Measurements from ENCODE around the gene CCDC28B.
A peak's percentile ranks its signal among the peaks of the same experiment; 100 is the strongest.

The CCDC28B gene

GRCh38 chr1:32180186-32181060, 20.0 kb upstream of the CCDC28B start:
- no peaks in the 10 kb centered on the region for H3K27me3 ChIP-seq (ENCODE audit: control insufficient read depth in 1 of 2, insufficient read depth in 2 of 2, low read length in 2 of 2)
- H3K9ac ChIP-seq (ENCODE audit: low read length), result peak overlapping the region; percentile 70
- H3K27ac ChIP-seq (ENCODE audit: low read depth, low read length), result peak overlapping the region; percentile 92
- H3K9me3 ChIP-seq (ENCODE audit: low read length), result no peaks in the 10 kb centered on the region
- peak overlapping the region; percentile 72 to 79 for H3K4me3 ChIP-seq (ENCODE audit: low read depth in 1 of 2, low read length in 2 of 2)
- H3K36me3 ChIP-seq (ENCODE audit: insufficient read depth, low read length), result peaks cover 24% of the 10 kb centered on the region
- H3K4me1 ChIP-seq (ENCODE audit: insufficient read depth, low read length), result peaks cover 45% of the 10 kb centered on the region

- Histone ChIP-seq H3K27ac (ENCODE audit: low read depth, low read length) (peak overlapping the region; percentile 46), H3K9ac (ENCODE audit: low read length) (peak overlapping the region; percentile 70), H3K36me3 (ENCODE audit: insufficient read depth, low read length) (peaks cover 28% of the 10 kb centered on the region), H3K27me3 (ENCODE audit: control insufficient read depth in 1 of 2, insufficient read depth in 2 of 2, low read length in 2 of 2) (no peaks in the 10 kb centered on the region), H3K4me1 (ENCODE audit: insufficient read depth, low read length) (peaks cover 45% of the 10 kb centered on the region), H3K9me3 (ENCODE audit: low read length) (no peaks in the 10 kb centered on the region), H3K4me3 (ENCODE audit: low read depth in 1 of 2, low read length in 2 of 2) (peak overlapping the region; percentile 72 to 79)
Observed at GRCh38 chr1:32181065-32181464, 19.3 kb upstream of the CCDC28B start.

GRCh38 chr1:32181563-32181962, 18.8 kb upstream of the CCDC28B start:
- peaks cover 33% of the 10 kb centered on the region for H3K36me3 ChIP-seq (ENCODE audit: insufficient read depth, low read length)
- H3K9ac ChIP-seq (ENCODE audit: low read length), result peak overlapping the region; percentile 70
- no peaks in the 10 kb centered on the region for H3K9me3 ChIP-seq (ENCODE audit: low read length)
- peak overlapping the region in 1 of 2 donors; percentile 79 for H3K4me3 ChIP-seq (ENCODE audit: low read depth in 1 of 2, low read length in 2 of 2)
- no peaks in the 10 kb centered on the region for H3K27me3 ChIP-seq (ENCODE audit: control insufficient read depth in 1 of 2, insufficient read depth in 2 of 2, low read length in 2 of 2)
- H3K4me1 ChIP-seq (ENCODE audit: insufficient read depth, low read length), result peaks cover 45% of the 10 kb centered on the region
- H3K27ac ChIP-seq (ENCODE audit: low read depth, low read length), result peak overlapping the region; percentile 46

GRCh38 chr1:32182060-32182459, 18.3 kb upstream of the CCDC28B start:
- peaks cover 36% of the 10 kb centered on the region for H3K36me3 ChIP-seq (ENCODE audit: insufficient read depth, low read length)
- H3K9ac ChIP-seq (ENCODE audit: low read length), result no peak overlapping the region
- no peaks in the 10 kb centered on the region for H3K27me3 ChIP-seq (ENCODE audit: control insufficient read depth in 1 of 2, insufficient read depth in 2 of 2, low read length in 2 of 2)
- no peak overlapping the region for H3K27ac ChIP-seq (ENCODE audit: low read depth, low read length)
- no peaks in the 10 kb centered on the region for H3K9me3 ChIP-seq (ENCODE audit: low read length)
- peak overlapping the region in 1 of 2 donors; percentile 79 for H3K4me3 ChIP-seq (ENCODE audit: low read depth in 1 of 2, low read length in 2 of 2)
- peaks cover 45% of the 10 kb centered on the region for H3K4me1 ChIP-seq (ENCODE audit: insufficient read depth, low read length)

GRCh38 chr1:32184650-32185049, 15.7 kb upstream of the CCDC28B start:
- Histone ChIP-seq H3K4me1 (ENCODE audit: insufficient read depth, low read length) (peaks cover 35% of the 10 kb centered on the region), H3K36me3 (ENCODE audit: insufficient read depth, low read length) (peaks cover 59% of the 10 kb centered on the region), H3K27me3 (ENCODE audit: control insufficient read depth in 1 of 2, insufficient read depth in 2 of 2, low read length in 2 of 2) (no peaks in the 10 kb centered on the region), H3K4me3 (ENCODE audit: low read depth in 1 of 2, low read length in 2 of 2) (no peak overlapping the region), H3K9me3 (ENCODE audit: low read length) (no peaks in the 10 kb centered on the region), H3K9ac (ENCODE audit: low read length) (no peak overlapping the region), H3K27ac (ENCODE audit: low read depth, low read length) (no peak overlapping the region)

GRCh38 chr1:32186077-32186476, 14.3 kb upstream of the CCDC28B start:
- Histone ChIP-seq H3K27ac (ENCODE audit: low read depth, low read length) (no peak overlapping the region), H3K27me3 (ENCODE audit: control insufficient read depth in 1 of 2, insufficient read depth in 2 of 2, low read length in 2 of 2) (no peaks in the 10 kb centered on the region), H3K9ac (ENCODE audit: low read length) (no peak overlapping the region), H3K9me3 (ENCODE audit: low read length) (no peaks in the 10 kb centered on the region), H3K4me1 (ENCODE audit: insufficient read depth, low read length) (peaks cover 27% of the 10 kb centered on the region), H3K36me3 (ENCODE audit: insufficient read depth, low read length) (peaks cover 72% of the 10 kb centered on the region), H3K4me3 (ENCODE audit: low read depth in 1 of 2, low read length in 2 of 2) (no peak overlapping the region)

GRCh38 chr1:32186491-32186890, 13.9 kb upstream of the CCDC28B start:
- no peak overlapping the region for H3K27ac ChIP-seq (ENCODE audit: low read depth, low read length)
- peaks cover 23% of the 10 kb centered on the region for H3K4me1 ChIP-seq (ENCODE audit: insufficient read depth, low read length)
- no peak overlapping the region for H3K4me3 ChIP-seq (ENCODE audit: low read depth in 1 of 2, low read length in 2 of 2)
- H3K9me3 ChIP-seq (ENCODE audit: low read length), result no peaks in the 10 kb centered on the region
- H3K9ac ChIP-seq (ENCODE audit: low read length), result no peak overlapping the region
- H3K27me3 ChIP-seq (ENCODE audit: control insufficient read depth in 1 of 2, insufficient read depth in 2 of 2, low read length in 2 of 2), result no peaks in the 10 kb centered on the region
- H3K36me3 ChIP-seq (ENCODE audit: insufficient read depth, low read length), result peaks cover 72% of the 10 kb centered on the region

- Histone ChIP-seq H3K4me3 (ENCODE audit: low read depth in 1 of 2, low read length in 2 of 2) (no peak overlapping the region), H3K9me3 (ENCODE audit: low read length) (no peaks in the 10 kb centered on the region), H3K4me1 (ENCODE audit: insufficient read depth, low read length) (peaks cover 13% of the 10 kb centered on the region), H3K36me3 (ENCODE audit: insufficient read depth, low read length) (peaks cover 79% of the 10 kb centered on the region), H3K27me3 (ENCODE audit: control insufficient read depth in 1 of 2, insufficient read depth in 2 of 2, low read length in 2 of 2) (no peaks in the 10 kb centered on the region), H3K27ac (ENCODE audit: low read depth, low read length) (no peak overlapping the region), H3K9ac (ENCODE audit: low read length) (no peak overlapping the region)
Observed at GRCh38 chr1:32187850-32188249, 12.5 kb upstream of the CCDC28B start.

- Histone ChIP-seq H3K9ac (ENCODE audit: low read length) (no peak overlapping the region), H3K27me3 (ENCODE audit: control insufficient read depth in 1 of 2, insufficient read depth in 2 of 2, low read length in 2 of 2) (no peaks in the 10 kb centered on the region), H3K9me3 (ENCODE audit: low read length) (no peaks in the 10 kb centered on the region), H3K27ac (ENCODE audit: low read depth, low read length) (no peak overlapping the region), H3K36me3 (ENCODE audit: insufficient read depth, low read length) (peaks cover 93% of the 10 kb centered on the region), H3K4me1 (ENCODE audit: insufficient read depth, low read length) (no peaks in the 10 kb centered on the region), H3K4me3 (ENCODE audit: low read depth in 1 of 2, low read length in 2 of 2) (no peak overlapping the region)
Observed at GRCh38 chr1:32192220-32192948, 8.0 kb upstream of the CCDC28B start.

- peaks cover 10% of the 10 kb centered on the region for H3K4me1 ChIP-seq (ENCODE audit: insufficient read depth, low read length)
- no peaks in the 10 kb centered on the region for H3K9me3 ChIP-seq (ENCODE audit: low read length)
- no peak overlapping the region for H3K27ac ChIP-seq (ENCODE audit: low read depth, low read length)
- H3K27me3 ChIP-seq (ENCODE audit: control insufficient read depth in 1 of 2, insufficient read depth in 2 of 2, low read length in 2 of 2), result no peaks in the 10 kb centered on the region
- H3K36me3 ChIP-seq (ENCODE audit: insufficient read depth, low read length), result peaks cover 73% of the 10 kb centered on the region
- H3K4me3 ChIP-seq (ENCODE audit: low read depth in 1 of 2, low read length in 2 of 2), result no peak overlapping the region
- H3K9ac ChIP-seq (ENCODE audit: low read length), result no peak overlapping the region
Observed at GRCh38 chr1:32194984-32195383, 5.4 kb upstream of the CCDC28B start.

- no peaks in the 10 kb centered on the region for H3K9me3 ChIP-seq (ENCODE audit: low read length)
- H3K27me3 ChIP-seq (ENCODE audit: control insufficient read depth in 1 of 2, insufficient read depth in 2 of 2, low read length in 2 of 2), result no peaks in the 10 kb centered on the region
- no peak overlapping the region for H3K27ac ChIP-seq (ENCODE audit: low read depth, low read length)
- no peak overlapping the region for H3K9ac ChIP-seq (ENCODE audit: low read length)
- peaks cover 11% of the 10 kb centered on the region for H3K4me1 ChIP-seq (ENCODE audit: insufficient read depth, low read length)
- H3K36me3 ChIP-seq (ENCODE audit: insufficient read depth, low read length), result peaks cover 68% of the 10 kb centered on the region
- H3K4me3 ChIP-seq (ENCODE audit: low read depth in 1 of 2, low read length in 2 of 2), result no peak overlapping the region
Observed at GRCh38 chr1:32195531-32195930, 4.9 kb upstream of the CCDC28B start.

Measured in muscle layer of colon (tissue), 2 donors.